Stimulated activated CD8-positive, alpha-beta memory T cell treated with anti-CD3 and anti-CD28 coated beads, Interleukin-7, amount 100 ng/mL, for 4 hours (primary cell): Measurements from ENCODE around the gene VEPH1.

Experiments used
- DNase-seq, 2 donors: peaks; one replicate each; pipeline ENCODE4 v3.0.0-alpha.2; 2020; ENCODE audit warnings: low read depth in 2 of 2

VEPH1 gene

DNA sequence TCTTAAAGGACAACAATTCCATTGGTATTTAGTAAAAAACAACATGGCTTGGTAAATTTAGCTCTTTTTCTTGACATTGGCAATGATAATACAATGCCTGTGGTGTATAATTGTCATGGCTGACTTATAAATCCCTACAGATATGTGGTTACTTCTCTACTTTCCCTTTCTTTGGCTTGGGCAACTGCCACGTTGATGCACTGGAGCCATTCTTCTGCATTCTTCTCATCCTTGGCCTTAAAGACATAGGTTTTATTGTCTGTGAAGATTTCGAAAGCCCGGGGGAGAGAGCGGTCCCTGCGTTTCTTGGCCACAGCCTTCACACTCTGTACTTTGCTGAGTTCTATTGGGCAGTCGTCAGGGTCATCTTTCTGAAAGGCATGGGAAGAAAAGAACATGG lies 242.2 kb downstream of the VEPH1 start:
- DNase-seq = no peak

DNA sequence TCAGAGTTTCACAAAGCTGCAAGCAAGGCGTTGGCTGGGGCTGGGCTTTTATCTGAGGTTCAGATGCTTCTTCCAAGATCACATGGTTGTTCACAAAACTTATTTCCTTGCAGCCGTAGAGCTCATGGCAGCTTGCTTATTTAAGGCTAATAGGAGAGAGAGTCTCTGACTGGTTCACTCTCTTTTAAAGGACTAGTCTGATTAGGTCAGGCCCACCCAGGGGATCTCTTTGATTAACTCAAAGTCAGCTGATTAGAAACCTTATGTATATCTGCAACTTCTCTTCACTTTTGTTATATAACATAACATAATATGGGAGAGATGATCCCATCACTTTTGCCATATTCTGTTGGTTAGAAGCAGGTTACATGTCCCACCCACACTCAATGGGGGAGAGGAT lies 243.4 kb downstream of the VEPH1 start:
- no peak for DNase-seq

DNA sequence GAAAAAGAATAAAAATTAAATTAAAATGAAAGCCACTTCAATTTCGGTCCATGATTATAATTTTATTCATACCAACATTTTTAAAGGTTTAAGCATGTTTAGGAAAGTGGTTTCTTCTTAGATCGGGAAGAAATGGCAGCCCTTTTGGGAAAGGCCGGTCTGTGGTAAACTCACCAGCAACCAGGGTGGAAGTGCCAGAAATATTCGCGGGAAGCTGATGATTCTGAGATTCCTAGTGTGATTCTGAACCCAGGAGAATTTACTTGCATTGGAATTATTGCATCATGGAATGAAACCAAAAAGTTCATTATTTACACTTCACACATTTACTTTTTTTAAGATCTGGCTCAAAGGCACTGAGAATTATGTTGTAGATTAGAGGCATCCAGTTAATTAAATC lies 246.1 kb downstream of the VEPH1 start:
- no peak for DNase-seq

DNA sequence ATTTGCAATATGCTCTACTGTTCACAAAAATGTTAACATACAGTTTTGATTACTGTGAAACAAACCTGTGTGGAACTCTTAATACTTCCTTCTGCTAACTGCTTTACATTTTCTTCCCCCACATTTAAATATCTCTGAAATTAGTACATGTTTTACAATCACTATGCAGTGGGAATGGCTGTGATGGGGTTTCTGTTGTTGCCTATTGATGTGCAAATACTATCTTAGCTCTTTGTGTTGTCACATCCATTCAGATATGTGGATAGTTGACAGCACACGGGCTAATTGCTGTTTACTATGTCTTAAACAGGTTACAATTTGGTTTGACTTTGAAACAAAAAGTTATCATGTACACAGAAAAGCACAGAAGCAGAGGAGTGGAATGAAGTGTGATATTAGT lies 247.4 kb downstream of the VEPH1 start:
- no peak for DNase-seq

DNA sequence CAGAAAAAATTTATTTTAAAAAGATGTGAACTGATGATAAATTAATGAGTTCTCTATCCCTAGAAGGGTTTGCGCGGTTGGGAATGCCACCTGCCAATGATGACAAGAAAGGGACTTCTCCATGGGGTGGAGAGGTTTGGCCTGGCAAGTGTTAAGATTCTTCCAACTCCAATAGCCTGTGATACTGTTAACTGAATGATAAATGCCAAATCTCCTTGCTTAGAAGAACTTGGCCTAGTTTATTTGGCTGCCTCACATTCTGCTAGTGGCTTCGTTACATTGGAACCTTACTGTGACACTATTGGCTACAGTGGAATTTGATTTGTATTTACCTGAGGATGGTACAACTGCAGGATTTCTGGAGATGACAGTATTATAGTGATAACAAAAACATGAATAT lies 251.5 kb downstream of the VEPH1 start:
- no peak for DNase-seq

DNA sequence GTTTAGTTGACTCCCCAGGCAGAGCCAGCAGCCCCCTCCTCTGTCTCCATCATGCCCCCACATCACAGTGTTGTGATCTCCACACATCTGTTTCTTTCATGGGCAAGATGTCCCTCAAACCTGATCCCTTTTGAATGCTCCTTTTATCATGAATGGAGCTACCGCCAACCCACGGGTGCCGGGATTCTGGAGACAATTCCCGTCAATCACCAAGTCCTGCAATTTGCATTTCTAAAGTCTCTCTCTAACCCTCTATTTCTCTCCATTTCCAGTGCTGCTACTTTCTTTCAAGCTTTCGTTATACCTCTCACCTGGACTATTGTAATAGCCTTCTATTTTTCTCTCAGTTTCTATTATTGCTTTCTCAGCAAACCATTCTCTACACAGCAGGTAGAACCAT lies 253.6 kb downstream of the VEPH1 start:
- no peak for DNase-seq

DNA sequence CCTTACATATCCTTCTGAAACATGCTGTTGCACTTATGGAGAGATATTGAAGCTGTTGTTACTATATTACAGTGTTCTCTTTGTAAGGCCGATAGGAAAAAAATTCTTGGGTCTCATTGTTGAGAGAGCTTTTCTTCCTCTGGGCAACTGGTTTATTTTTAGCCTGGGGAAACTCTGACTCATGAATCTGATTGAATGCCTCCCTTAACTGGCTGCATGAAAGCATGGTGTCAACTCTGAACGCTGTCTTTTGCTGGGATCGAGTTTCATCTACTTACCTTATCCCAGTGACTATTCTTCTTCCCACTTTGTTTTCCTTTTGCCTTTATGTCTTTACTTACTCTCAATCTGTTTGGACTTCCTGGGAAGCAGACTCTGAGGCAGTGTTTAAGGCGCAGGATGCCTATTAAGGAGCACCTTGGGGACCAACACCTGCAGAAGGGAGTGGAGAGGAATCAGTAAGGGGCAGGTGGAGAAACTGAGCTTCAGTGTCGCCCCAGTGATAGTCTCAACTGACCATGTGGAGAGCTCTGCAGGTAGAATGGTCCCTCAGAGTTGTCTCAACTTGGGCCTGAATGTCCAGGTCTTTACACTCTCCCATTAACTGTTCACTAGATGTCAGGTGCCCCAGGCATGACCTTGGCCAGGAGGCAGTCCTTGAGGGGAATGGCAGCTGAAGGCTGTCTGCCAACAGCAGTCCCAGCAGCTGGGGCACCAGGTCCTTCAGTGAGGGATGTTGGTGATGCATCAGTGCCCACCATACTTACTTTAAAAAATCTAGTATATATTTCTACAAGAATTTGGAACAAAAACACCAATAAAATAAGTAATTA lies 254.4 kb downstream of the VEPH1 start:
- DNase-seq = no peak

DNA sequence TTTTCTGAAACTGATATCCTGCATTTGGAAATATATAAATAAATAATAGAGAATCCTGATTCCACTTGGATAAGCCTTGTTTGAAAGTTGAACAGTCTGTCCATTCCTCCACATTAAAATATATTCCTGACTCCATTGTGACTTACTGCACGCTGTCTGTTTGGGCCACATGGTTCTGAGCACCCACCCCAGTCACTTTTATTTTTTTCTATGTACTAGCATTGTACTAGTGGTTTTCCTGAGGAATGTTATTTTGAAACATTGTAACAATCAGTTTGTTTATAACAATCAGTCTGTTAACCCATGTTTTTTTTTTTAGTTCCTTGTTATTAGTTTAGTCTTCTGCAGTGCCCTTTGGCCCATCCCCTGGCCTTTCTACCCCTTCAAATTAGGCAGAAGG lies 255.8 kb downstream of the VEPH1 start:
- DNase-seq = no peak

DNA sequence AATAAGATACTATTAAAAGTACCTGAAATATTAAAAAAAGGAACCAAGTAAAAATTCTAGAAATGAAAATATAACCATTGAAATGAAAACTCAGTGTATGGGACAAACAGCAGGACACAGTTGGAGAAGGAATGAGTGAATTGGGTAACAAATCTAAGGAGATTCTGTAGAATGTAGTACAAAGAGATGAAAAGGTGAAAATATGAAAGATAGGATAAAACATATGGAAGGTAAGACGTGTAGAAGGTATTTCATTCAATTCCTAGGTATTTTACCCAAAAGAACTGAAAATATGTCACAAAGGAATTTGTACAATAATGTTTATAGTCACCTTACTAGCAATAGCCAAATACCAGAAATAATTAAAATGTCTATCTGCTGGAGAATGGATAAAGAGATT lies 260.4 kb downstream of the VEPH1 start:
- DNase-seq = no peak

DNA sequence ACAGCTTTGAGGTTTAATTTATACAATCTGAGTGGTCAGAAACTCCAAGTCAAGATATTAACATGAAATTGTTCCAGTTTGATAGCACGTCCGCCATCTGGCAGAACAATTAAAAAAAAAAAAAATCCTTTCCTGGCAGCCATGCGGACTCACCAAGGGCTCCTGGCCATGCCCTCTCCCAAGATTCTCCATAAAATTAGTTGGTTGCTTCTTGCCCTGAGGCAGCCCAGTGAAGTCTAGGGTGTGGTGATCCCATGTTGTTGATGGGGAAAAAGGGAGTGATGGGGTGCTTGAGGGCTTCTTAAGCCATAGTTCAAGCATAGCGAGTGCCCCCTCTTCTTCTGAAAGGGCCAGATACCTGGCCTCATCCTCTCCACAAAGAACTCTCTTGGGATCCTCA lies 261.6 kb downstream of the VEPH1 start:
- no peak for DNase-seq

DNA sequence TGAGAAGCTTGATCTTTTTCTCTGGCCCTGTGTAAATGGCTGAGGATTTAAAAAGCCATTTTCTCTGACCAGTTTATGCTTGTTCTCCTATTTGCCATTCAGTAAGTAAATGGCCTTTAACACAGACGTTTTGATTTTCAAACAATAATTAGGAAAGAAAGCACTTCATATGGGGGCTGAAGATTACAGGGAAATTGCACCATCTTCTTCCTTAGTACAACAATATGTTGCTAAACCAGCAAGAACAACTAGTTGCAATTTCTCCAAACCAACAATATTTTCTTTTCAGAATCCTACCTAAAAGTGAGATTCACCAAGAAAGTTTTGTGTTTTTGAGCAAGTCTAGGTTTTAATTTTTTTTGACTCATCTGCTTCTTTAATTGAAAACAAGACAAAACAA lies 262.8 kb downstream of the VEPH1 start:
- DNase-seq = no peak

DNA sequence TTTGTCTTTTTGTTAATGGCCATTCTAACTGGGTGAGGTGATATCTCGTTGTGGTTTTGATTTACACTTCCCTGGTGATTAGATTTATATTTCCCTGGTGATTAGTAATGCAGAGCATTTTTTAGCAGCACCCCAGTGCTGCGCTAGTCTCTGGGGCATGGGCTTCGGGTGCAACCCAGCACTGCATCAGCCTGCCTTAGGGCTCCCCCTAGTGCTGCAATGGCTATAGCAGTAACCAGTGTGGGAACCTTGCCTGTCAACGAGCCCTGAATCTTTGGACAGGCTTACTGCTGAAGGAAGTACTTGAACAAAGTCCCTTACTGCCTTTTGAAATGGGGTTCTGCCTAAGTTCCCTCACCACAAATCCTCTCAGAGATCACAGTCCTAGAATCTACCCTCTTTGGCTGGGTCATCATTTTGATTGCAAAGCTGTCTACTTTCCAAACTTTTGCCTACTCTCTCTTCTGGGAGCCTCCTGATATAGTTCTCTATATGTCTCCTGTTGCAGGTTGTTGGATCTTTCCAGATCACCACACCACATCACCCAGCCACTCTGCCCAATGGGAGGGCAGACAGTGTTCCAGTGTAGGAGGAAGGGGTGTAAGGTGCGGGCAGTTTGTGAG lies 264.0 kb downstream of the VEPH1 start:
- peak; percentile 54 to 59 for DNase-seq

DNA sequence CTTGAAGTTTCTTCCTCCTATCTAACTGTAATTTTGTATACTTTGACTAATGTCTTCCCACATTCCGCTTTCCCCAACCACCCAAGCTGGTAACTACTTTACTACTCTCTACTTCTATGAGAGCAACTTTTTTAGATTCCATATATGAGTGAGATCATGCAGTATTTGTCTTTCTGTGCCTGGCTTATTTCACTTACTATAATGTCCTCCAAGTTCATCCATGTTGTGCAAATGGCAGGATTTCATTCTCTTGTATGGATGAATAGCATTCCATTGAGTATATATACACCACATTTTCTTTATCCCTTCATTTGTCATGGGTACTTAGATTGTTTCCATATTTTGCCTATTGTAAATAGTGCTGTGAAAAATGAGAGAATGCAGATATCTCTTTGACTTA lies 264.8 kb downstream of the VEPH1 start:
- DNase-seq = no peak

DNA sequence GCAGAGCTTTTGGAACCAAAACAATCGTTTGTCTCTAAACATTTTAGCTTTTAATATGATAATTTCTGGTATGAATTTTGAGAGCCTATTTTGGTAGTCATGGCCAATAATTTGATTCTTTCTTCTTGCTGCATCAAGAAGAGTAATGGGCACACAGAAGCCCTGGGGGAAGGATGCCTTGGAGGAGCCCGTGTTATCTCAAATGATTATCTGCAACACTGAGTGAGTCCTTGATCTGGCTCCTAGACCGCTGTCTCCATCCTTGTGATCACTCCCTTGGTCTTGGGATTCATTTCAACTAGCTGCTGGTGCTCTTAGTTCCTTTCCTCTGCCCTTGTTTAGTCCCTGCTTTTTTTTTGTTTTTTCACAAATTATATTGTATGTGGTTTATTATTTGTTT lies 265.3 kb downstream of the VEPH1 start:
- DNase-seq = no peak

DNA sequence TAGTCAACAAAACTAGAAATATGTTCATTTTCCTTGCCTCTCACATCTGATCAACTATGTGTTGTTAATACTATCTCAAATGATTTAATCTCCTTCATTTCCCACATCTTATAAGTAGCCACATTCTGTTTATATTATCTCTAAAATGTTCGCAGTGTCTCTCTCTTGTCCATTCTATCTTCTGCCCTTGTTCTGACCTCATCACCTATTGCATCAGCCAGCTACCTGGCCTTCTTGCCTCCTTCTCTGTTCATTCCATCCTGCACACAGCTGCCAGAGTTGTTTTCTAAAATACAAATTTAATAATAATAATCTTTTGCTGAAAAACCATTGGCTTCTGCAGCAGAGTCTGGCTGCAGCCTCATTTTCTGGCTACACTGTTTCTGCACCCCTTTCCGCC lies 267.9 kb downstream of the VEPH1 start:
- DNase-seq = no peak

DNA sequence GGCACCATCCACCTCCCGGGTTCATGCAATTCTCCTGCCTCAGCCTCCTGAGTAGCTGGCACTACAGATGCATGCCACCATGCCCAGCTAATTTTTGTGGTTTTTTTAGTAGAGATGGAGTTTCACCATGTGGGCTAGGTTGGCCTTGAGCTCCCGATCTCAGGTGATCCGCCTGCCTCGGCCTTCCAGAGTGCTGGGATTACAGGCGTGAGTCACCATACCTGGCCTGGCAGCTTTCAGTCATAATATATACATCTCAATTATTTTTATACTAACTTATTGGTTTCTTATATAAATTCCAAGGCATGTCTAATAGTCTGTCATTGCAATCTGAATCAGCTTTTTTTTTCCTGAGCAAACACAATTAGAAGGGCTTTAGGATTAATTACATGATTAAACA lies 269.3 kb downstream of the VEPH1 start:
- DNase-seq = no peak

DNA sequence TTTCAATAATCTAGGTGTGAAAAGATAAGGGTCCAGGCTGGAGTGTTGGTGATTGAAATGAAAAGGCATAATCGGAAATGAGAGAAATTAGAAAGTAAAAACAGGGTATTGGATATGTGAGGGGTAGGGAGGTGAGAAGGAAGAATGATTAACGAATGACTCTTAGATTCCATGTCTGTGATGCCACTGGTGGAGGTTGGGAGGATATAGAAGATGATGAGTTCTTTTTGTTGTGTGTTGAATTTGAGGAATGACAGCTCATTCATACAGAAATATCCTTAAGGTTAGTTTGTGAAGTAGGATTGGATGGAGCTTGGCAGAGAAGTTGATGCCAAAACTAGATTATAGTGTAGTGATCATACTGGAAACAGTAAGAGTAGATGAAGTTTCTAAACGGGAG lies 271.1 kb downstream of the VEPH1 start:
- DNase-seq = no peak

DNA sequence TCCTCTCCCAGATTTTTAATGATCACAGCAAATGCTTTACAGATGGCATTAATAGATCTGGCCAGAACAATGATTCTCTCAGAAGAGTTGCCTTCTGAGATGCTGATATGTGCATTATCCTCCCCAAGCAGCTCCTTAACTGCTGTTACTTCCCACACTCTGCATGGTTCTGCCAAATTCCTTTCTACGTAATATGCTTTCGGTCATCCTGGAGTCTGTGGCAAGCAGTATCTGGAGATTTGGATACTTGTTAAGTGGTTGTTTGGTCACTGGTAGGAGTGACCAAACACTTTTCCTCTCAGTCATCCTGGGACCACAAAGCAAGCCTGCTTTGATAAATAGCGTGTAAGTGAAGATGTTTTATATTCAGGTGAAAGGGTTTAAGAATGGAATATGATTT lies 272.1 kb downstream of the VEPH1 start:
- no peak for DNase-seq

DNA sequence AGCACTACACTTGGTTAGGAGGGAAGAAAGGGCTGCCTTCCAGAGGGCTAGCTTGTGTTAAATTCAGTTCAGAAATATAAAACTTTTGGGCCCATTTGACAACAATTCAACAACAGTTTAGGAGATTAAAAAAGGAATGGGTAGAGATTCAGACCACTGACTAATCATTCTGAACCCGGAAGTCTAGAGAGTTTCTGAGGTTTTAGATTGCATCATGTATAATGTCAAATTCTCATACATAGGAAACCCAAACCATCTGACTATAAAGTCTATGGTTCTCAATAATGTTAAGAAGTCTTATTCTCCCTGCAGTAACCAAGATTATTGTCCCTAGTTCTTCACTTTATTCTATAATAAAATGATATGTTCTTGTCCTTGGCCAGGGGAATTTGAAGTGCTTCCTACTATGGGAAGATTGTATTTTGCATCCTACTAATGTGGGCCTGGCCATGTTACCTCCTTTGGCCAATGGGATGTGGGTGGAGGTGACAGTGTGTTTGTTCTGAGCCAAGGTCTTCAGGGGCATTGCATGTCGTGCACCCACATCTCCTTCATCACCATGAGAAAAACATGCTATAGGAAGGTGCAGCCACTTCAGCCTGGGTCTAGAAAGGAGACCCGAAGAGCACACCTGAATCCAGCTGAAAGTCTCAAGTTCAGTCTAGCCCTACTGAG lies 276.9 kb downstream of the VEPH1 start:
- no peak for DNase-seq

DNA sequence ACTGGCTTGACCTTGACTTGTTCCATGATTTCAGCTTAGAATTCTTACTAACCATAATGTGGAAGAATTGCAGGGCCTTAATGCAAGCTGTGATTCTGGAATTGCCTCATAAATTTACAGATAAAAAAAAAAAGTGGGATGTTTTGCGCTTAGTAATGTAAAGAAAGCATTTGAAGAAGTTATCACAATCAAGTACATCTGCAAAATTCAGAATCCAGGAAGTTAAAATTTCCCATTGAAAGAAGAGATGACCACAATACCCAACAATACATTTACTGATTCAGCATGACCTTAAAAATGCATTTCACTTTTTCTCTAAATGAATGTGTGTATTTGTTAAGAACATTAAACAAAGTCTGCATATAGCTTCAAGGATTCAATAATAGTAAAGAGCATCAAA lies 278.2 kb downstream of the VEPH1 start:
- DNase-seq = no peak

DNA sequence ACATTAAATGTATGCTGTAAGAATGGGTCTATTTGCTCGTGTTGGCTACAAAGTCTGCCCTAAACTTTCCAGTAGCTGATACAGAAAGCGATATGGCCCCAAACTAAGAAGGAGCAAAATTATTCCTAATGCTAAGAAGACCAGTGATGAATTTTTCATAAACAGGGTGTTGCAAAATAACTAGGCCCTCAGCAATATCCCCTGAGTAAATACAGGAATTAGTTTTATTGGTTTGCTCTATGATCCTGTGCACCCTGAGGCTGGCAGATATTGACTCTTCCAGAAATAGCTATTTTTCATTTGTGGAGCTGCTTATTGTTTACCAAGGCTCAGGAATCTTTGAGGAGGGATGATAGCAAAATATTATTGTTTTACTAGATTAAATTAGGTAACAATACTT lies 282.3 kb downstream of the VEPH1 start:
- DNase-seq = no peak

DNA sequence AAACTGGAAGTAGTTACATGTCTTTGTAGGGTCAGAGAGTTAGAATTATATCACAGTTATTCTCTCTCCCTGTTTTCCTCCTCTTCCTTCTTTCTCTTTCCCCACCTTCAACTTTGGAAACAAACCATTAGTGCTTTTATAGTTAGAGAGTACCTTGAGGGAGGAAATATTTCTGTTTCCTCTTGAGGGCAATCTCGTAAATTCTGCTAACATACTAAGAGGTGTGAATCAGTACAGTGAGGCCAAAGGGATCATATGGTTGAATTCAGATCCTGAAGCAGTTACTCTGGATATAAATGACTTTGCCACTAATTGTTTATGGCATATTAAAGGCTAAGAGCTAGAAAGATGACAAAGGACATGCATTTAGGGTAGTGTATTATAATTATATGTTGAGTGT lies 283.0 kb downstream of the VEPH1 start:
- no peak for DNase-seq

DNA sequence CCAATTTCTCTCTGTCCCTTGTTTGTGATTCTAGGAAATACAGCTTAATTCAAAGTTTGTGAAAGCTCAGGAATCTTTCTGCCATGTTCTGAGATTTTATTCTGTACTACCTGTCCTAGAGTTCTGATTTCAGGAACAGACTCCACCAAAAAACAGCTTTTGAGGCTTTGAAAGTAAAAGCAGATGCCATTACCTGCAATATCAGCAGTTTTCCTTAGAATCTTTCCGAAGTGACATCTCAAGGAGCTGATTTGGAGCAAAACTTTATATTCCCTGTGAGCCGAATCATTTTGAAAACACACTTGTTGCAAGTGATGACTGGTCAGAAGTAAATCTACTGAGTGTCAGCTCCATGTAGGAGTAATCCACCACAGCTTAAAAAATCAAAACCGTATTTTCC lies 284.0 kb downstream of the VEPH1 start:
- DNase-seq = no peak
